GDM1 (cell line): ENCODE data around the gene SHROOM3.
A peak's percentile ranks its signal among the peaks of the same experiment; 100 is the strongest.
"Not testable (repeated sequence)": the region's sequence is repeated elsewhere in the genome, so short reads cannot be mapped to it uniquely, and the experiment has no call there.

ENCODE experiments used
- DNase-seq: peaks from one replicate; lab custom pipeline; 2025; lab: John Stamatoyannopoulos, UW

SHROOM3 gene

DNA sequence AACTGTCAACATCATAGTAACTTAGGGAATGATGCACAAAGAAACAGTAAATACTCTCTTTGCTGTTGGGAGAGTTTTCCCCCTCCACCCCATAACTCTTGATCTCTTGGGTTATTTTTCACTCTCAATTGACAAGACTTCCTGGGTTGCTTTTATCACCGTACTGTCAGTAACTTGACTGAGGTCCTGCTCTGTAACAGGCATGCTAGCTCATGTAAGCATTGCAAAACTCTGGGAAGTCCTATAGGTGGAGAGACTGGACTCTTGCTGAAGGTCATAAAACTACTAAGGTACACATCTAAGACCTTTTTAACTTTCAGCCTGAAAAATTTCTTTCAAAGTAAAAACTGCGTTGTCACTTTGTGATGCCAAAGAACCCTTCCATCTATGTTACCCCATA is 10.9 kb downstream of the SHROOM3 start:
- no peak for DNase-seq

DNA sequence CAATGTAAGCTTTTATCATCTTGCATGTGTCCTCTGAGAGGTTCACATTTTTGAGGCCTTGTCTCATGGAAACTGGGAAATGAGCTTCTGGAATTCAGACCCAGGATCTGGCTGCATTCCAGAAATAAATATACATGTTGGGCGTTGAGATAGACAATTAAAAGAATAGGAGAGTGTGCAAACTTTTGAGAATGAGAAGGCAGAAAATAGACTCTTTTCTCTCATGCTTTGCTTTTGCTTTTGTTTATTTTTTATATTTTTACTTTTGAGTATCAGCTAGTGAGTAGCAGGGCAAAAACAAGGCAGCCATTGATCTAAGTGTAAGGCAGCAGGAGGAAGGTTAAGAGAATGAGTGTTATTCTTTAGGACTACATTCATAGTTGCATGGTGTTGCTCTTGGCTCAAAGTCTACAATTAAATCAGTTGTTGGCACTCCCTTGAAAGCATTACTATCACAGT is 12.4 kb downstream of the SHROOM3 start:
- DNase-seq = no peak

DNA sequence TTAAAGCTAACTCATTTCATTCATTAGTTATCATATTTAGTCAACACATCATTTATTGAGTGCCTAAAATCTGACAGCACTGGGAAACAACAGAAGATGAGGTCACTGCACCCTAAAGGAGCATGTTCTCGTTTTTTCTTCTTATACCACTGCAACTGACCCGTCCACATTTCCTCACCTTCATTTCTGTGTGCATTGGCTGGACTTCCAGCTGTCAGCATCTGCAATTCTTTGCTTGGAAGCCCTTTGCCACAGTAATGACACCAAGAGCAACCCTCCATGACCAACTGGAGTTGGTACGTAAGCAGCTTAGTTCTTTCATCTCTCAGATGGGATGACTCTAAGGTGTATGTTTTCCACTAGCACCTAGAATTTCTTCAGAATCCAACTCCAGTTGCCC is 13.2 kb downstream of the SHROOM3 start:
- no peak for DNase-seq

DNA sequence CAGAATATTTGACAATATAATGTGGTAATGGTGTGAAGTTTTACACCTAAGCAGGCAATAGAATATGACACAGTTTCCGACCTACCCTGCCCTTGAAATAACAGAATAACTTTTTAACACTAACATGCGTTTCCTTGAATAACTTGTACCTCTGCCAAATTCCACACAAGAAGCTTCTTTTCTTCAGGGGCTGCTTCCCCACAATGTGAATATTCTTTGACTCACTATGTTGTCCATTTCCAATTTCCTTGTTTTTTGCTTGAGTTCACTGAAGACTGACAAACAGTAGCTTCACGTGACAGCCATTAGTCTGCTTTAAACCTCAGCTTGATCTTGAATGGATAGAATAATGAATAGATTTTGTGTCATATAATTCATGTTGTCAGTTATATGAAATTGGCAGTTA is 14.3 kb downstream of the SHROOM3 start:
- no peak for DNase-seq

DNA sequence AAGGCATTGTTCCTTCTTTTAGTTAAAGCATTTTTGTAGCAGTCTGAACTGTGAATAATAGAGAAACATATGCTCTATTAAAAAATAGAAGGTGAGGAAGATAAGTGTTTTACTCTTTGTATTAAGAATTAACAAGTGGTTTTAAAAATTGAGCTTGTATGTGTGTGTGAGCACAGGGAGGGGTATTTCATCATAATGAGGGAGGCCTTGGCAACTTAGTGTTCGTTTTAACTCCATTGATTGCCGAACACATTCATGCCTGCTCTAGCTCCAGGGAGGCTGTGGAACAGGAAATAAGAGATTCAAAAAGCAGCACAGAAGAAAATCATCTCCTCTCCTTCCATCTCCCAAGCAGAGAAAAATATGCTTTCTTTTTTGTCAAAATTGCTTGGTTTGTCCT is 14.8 kb downstream of the SHROOM3 start:
- DNase-seq = no peak

DNA sequence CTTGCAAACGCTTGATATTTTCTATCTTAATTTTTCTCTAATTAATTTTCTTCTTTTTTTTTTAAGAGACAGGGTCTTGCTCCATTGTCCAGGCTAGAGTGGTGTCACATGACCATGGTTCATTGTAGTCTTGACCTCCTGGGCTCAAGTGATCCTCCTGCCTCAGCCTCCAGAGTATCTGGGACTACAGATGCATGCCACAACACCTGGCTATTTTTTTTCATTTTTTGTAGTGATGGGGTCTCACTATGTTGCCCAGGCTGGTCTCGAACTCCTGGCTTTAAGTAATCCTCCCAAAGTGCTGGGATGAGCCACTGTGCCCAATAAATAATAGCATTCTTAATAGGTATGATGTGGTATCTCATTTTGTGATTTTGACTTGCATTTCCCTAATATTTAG is 18.2 kb downstream of the SHROOM3 start:
- DNase-seq = no peak

DNA sequence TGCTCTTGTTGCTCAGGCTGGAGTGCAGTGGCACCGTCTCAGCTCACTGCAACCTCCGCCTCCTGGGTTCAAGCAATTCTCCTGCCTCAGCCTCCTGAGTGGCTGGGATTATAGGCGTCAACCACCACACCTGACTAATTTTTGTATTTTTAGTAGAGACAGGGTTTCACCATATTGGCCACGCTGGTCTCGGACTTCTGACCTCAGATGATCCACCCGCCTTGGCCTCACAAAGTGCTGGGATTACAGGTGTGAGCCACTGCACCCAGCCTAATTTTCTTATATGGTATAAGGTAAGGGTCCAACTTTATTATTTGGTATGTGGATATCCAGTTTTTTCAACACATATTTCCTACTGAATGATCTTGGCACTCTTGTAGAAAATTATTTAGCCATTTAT is 19.0 kb downstream of the SHROOM3 start:
- DNase-seq = not testable (repeated sequence)

DNA sequence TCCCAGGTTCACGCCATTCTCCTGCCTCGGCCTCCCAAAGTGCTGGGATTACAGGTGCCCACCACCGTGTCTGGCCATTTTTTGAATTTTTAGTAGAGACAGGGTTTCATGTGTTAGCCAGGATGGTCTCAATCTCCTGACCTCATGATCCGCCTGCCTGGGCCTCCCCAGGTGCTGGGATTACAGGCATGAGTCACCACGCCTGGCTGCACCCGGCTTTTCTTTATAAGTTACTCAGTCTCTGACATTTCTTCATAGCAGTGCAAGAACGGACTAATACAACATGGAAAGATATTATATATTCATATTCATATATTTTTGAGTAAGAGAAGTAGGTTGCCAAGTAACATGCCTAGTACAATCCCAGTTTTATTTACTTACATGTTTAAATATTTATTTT is 22.9 kb downstream of the SHROOM3 start:
- DNase-seq = no peak

DNA sequence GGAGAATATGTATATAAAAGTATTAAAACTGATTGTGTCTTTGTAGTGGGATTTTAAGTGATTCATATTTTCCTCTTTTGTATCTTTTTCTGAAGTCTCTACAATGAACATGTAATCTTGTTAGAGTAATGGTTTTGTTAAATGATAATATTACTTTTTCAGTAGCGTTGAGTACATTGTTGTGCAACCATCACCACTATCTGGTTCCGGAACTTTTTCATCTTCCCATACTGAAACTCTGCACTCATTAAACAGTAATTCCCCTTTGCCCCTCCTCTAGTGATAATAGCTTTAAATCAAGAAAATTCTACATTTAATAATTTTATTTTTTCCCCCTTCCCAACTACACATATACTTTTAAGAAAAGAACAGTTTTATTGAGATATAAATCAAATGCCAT is 23.3 kb downstream of the SHROOM3 start:
- DNase-seq = no peak

DNA sequence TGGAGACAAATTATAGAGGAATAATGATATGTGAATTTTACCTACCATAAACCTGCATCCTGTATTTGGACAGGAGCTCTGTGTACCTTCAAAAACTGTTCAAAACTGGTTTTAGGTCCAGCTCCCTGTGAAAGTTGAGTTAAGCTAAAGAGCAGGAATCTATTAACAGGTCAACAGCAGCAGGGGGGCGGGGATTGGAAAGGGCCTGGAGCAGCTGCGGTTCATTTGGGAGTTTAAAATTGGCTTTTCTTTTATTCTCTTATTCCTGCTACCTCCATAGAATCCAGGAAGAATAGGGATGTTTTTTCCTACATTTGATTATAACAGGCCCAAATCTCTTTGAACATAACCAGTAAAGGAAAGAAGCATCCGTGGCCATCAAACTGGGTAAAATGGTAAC is 23.8 kb downstream of the SHROOM3 start:
- DNase-seq = no peak

DNA sequence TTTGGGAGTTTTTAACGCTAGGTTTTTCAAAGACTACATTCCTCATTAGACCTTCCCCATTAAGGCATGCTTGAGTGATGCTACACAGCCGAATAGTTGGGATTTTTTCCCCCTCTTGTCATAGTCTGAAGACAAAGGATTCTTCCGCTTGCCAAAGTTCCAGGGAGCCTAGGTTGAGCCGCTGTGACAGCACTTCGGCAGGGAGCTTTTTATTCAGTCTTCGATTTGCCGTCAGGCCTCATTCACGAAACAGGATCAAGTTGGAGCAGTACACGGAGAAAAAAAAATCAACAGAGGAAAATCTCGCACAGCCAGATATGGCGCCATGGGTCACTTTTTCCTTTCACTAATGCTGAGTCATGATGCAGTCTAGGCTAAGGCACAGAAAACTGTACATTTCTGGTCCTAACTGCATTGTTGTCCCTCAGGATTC is 24.3 kb downstream of the SHROOM3 start:
- no peak for DNase-seq

DNA sequence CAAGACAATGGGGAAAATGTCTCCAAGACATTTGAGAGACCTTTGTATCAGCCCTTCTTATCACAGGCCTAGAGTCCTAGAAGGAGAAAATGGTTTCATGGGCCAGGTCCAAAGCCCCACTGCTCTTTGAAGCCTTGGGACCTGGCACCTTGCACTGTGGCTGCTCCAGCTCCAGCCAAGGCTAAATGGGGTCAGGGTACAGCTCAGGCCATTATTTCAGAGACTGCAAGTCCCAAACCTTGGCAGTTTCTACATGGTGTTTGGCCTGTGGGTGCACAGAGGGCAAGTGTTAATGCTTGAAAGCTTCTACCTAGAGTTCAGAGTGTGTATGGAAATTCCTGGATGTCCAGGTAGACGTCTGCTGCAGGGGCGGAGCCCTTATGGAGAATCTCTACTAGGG is 28.5 kb downstream of the SHROOM3 start:
- no peak for DNase-seq

DNA sequence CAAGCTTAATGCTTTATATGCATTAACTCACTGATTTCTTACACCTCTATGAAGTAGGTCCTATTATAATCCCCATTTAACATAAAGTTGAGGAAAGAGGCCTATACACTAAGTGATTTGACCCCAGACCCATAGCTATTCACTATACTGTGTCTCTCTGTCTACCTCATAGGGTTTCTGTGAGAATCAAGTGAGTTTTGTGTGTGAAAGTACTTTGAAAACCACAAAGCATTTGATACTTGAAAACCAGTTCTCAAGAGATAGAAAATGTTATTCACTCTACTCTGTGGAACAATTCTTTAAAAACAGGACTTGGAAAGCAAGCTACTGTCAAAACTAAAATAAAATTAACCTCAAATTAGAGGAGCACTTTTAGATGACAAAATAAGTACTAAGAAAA is 35.0 kb downstream of the SHROOM3 start:
- no peak for DNase-seq

DNA sequence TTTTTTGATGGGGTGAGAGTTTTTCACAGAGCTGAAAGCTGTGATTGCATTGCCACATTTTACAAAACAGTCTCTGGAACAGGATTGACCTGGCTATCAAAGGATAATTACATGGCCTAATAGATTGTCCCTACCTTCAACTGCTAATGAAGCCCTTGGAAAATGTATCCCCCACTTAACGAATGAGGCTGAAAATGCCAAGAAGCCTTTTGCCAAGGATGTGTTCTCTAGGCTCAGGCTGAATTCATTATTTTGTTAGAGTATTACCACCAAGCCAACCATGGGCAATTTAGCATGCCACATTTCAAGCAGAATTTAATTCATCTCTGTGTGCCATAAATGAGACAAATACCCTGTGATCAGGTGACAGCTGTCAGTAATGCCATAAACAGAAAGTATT is 35.5 kb downstream of the SHROOM3 start:
- DNase-seq = no peak

DNA sequence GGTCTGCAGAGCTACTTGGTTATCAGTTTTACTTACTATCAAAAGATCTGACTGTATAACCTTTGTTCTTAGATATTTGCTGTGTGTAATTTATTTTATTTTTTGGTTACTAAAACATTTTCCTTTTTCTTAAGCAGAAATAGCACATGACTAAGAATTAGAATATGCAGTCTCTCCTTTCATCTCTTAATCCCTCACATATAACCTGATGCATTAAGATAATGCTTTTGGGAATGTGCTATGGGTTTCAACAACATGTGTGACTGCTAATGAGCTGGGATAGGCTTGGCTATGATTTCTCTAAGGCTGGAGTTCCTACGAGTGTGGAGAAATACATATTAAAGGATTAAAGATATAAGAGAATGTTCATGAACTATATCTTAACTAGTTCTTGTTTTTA is 41.5 kb downstream of the SHROOM3 start:
- DNase-seq = no peak

DNA sequence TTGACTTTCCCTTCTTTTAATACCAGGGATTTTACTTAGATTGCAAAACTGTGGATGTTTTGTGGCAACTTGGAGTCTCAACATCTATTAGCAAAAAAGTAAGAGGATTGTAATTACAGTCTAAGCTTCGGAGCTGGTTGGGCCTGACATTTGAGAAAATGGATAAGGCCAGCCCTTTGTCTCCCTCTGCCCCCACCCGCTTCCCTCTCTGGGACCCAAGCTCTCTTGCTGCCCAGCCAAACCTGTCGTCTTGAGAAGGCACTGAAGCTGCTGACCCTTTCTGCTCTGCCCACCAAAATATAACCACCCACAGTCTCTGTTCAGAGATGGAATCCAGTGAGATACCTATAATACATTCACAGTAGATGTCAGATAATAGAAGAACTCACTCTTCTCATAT is 49.6 kb downstream of the SHROOM3 start:
- no peak for DNase-seq

DNA sequence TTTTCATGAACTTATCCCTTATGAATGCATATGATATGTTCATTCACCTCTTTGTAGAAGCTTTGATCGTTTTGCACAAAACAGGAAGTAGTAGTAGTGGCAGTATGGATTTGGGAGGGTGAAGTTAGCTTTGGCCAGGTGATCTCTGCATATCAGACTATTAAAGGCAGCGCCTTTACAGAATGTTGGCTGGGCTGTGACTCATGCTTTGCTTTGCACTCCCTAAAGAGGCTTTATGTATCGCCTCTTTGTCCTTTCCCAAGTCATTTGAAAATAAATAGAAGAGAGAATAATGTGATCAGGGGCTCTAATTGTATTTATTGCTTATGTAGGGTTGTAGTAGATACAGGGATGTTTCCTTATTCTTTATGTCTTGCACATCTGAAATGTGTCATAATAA is 50.4 kb downstream of the SHROOM3 start:
- DNase-seq = no peak

DNA sequence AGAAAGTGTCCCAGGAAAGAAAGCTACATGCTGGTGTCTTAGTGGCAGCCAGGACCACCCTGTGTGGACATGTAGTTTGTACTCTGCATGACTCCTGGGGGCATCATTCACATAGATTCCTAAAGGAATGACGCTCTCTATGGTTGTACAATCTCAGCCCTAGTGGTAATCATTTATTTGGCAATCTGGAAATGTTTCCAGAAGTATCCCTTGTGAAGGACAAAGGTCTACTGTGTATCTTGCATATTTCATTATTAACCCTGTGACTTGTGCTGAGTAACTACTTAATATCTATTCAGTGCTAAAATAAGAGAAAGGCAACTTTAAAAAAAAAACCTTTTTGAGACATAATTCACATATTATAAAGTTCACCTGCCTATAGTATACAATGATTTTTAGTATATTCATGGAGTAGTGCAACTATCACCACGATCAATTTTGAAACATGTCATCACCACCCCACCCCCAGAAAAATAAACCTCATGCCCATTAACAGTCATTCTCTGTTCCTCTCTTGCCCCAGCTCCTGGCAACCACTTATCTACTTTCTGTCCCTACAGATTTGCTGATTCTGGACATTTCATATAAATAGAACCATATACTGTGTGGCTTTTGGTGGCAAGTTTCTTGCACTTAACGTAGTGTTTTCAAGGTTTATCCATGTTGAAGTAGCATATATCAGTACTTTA is 51.7 kb downstream of the SHROOM3 start:
- no peak for DNase-seq

DNA sequence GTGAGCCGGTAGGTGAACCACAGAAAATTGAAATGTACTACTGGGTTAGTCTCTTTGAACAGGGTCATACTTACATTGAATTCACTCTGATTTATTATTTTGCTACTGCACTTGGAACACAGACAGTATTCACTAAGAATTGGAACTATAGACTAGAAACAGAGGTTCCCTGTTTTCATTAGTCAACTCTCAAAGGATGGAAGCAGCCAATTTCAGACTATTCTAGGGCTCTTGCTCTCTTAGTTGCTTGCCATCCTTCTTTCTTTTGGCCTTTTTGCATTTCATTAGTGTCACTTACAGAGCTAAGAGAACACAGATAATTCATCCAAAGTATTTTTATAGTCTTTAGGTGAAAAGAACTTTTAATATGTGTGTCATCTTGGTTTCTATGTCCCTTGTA is 52.6 kb downstream of the SHROOM3 start:
- no peak for DNase-seq

DNA sequence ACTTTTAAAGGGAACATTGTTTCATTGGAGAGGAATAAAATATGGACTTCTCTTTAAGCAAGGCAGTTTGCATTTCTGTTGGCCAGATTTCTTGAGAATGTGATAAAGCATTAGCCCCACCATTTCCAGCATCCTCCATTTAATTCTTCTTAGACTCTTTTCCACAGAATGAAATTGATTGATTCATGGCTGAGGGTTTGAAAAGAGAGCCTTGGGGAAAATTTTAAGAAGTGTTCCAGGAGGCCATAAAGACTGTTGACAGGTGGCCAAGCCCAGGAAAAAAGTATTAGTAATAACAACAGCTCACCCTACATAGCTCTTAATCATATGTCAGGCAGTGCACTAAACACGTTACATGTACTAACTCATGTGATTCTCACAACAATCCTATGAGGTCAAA is 53.4 kb downstream of the SHROOM3 start:
- no peak for DNase-seq

DNA sequence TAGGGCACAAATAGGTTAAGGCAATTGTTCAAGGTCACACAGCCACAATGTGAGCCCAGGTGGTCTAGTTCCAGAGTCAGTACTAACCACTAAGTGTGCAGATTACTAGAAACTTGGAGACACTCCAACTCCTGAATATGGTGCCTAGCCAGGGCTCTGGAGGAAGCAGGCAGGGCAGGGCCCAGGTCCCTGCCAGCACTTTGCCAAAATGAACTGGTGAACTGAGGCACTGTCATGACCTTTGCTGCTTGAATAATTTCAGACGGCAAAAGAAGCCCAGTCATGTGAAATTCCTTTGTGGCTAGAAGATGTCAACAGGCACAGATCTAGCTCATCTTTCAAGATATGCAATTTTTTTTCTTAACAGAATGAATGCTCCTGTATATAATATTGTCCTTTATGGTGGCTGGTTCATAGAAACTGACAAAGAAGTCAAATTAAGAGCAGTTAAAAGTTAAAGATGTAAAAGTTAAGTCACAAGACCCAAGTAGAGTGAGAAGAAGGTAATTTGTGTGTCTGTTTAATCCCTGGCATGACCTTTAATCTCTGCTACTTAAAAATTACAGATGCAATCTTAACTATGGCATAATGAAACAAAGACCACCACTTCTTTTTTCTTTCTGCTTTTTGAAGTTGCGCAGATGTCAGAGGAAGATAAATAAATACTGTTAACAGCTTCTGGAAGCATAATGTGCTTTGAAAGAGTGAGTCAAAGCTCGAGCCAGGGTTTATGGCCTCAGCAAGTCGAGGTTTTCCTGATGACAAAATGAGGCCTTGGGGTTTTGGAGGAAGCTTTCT is 54.1 kb downstream of the SHROOM3 start:
- peak; percentile 14 for DNase-seq

DNA sequence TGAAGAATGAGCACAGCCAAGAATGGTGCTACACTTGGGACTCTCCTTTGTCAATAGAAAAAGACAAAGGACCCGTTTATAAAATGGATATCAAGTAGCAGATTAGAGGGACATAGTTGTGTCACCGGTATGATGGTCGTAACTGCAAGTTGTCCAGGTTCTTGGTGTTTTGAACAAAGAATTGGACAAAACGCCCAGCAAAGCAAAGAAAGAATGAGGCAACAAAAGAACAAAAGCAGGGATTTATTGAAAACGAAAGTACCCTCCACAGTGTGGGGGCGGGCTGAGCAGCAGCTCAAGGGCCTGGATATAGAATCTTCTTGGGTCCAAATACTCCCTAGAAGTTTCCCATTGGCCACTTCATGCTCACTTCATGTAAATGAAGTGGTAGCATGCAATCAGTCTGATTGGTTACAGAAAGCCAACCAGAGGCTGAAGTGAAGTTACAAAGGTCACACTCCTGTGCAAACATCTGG is 54.7 kb downstream of the SHROOM3 start:
- DNase-seq = no peak

DNA sequence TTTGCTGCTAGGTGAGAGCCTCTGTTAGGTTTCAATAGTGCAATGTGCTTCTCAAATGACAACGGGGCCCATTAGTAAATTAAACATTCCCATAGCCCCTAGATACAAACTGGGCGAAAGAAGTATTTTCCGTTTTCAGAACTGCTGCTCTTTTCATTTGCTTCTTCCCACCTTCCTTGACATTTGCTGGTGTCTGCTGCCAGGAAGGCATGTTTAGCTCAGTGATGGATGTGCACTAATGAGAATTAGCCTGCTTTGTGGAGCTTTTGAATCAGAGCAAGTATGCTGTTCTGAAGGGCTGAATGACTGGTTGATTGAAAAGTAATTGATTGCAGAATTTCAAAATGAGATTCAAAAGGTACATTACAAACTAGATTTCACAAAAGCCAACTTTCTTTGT is 57.0 kb downstream of the SHROOM3 start:
- no peak for DNase-seq

DNA sequence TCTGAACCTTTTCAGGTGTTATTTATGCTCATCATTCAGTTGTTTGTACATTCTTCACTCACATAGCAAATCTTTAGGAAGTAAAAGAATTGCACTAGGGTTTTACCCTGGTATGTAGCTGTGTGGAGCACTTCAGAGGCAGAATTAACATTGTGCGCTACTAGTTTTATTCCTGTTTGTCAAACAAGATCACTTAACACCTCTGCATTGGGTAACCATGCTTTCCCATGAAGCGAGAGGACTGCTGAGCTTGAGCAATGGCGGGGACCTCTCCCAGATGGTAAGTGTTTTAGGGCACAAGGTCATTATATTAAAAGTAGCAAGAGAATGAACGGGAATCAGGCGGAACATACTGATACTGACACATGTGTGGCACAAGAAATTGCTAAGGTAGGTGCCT is 59.2 kb downstream of the SHROOM3 start:
- DNase-seq = no peak
